HFFc6 (cell line): Measurements from ENCODE around the gene NCOA1. TPM values are rescaled to one million over a fixed set of nuclear protein-coding genes. Genes with fewer than 3 reads are reported as not detected.
A peak's percentile ranks its signal among the peaks of the same experiment; 100 is the strongest.

ENCODE experiments used
- DNase-seq: peaks from one replicate; pipeline ENCODE4 v3.0.0-alpha.2; 2018
- H3K27ac Mint-ChIP-seq: 2 replicates; pipeline ENCODE4 v1.8.0; 2020; ENCODE audit warnings: mild to moderate bottlenecking, mixed read lengths
- H3K27me3 Mint-ChIP-seq: 2 replicates; pipeline ENCODE4 v1.8.0; 2021; ENCODE audit warnings: mild to moderate bottlenecking, moderate library complexity, mixed read lengths; ENCODE audit not compliant: insufficient read depth
- H3K36me3 Mint-ChIP-seq: 2 replicates; pipeline ENCODE4 v1.8.0; 2021; ENCODE audit warnings: low read depth, mixed read lengths
- H3K4me1 Mint-ChIP-seq: 2 replicates; pipeline ENCODE4 v1.8.0; 2020; ENCODE audit warnings: low read depth, mixed read lengths
- H3K4me3 Mint-ChIP-seq: 2 replicates; pipeline ENCODE4 v1.8.0; 2020; ENCODE audit warnings: mild to moderate bottlenecking, moderate library complexity, mixed read lengths
- H3K9me3 Mint-ChIP-seq: 2 replicates; pipeline ENCODE4 v1.8.0; 2020; ENCODE audit warnings: mild to moderate bottlenecking, mixed read lengths
- total RNA-seq, 6 experiments: library from RNA; stranded (reverse); fragmentation: NEBNext Ultra II Directional; extraction: Animal tissue kit (Norgen Biotek cat#: 25700); gene quantifications; 2 replicates in 1 of 6; 3 replicates in 5 of 6; pipeline ENCODE4 v1.2.3, GENCODE V29; 2021
- TF ChIP-seq, protein P1 (sequence below): fragments of 200-600 bp; sonication (generic); IDR thresholded peaks from 2 replicates; pipeline ENCODE4 v1.5.0; 2021; ENCODE audit warnings: antibody characterized with exemption, mild to moderate bottlenecking

The NCOA1 gene
- total RNA-seq, 6 experiments from 2014 or later, result 8.6 to 11.2 (median 10.7) TPM

DNA sequence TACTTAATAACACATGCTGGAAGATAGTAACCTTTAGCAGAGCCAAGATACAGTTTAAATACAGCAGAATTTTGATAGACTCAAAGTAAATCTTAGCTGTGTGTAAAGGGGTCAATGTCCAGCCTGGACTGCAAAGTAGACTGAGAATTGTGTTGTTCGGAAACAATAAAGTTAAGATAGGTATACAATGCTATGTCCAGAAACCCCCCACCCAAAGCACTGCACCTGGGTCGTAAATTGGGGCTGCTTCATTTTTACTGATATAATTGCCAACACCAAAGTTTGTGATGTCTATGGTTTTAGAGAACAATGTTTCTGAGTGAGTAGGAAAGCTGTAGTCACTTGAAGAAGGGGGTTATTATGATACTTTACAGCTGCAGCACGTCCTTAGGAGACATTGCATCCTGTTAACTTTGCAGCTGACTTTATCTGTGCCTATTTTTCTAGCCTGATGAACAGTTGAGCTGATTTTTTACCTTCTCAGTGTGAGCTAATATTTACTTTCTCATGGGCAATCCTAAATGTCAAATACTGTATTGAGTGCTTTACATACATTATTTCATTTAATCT is 4.3 kb upstream of the NCOA1 start:
- Mint-ChIP-seq H3K36me3 (no peaks in the 10 kb centered on the region), H3K4me3 (no peak overlapping the region), H3K4me1 (peaks cover 13% of the 10 kb centered on the region), H3K27me3 (peaks cover 13% of the 10 kb centered on the region), H3K9me3 (peaks cover 4% of the 10 kb centered on the region; the same call in 1 of the 2 replicates), H3K27ac (no peak overlapping the region)
- TF ChIP-seq, protein P1, sequence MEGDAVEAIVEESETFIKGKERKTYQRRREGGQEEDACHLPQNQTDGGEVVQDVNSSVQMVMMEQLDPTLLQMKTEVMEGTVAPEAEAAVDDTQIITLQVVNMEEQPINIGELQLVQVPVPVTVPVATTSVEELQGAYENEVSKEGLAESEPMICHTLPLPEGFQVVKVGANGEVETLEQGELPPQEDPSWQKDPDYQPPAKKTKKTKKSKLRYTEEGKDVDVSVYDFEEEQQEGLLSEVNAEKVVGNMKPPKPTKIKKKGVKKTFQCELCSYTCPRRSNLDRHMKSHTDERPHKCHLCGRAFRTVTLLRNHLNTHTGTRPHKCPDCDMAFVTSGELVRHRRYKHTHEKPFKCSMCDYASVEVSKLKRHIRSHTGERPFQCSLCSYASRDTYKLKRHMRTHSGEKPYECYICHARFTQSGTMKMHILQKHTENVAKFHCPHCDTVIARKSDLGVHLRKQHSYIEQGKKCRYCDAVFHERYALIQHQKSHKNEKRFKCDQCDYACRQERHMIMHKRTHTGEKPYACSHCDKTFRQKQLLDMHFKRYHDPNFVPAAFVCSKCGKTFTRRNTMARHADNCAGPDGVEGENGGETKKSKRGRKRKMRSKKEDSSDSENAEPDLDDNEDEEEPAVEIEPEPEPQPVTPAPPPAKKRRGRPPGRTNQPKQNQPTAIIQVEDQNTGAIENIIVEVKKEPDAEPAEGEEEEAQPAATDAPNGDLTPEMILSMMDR, result no peak
- no peak for DNase-seq

DNA sequence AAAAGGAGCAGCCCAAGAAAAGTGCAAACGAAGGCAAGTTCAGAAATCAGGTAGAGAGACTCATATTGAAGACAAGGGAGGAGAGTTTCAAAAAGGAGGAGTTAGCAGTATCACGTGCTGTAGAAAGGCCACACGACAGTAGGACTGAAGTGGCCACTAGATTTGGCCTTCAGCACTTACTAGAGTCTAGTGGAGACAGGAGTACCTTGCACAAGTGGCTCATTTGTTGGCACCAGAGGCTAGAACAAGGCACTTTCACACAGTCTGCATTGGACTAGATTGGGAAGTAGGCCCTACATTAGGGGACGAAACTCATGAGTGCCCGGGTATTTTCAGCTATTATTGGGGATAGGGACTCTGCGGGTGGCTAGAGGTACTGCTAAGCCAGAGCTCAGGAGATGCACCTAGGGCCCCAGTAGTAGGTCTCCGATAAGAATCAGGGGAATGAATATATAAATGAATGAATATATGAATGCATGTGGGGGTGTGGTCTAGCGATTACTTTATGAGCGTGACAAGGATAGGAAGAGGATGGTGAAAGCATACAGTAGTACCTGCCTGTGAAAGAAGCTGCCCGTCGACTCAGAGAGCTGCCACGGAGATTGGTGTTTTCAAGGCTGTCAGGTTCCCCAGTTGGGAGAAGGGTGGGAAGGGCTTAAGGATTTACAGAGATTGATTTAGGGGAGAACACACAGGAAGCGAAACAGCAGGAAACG is 1.4 kb upstream of the NCOA1 start:
- peak overlapping the region; percentile 87 for H3K27ac Mint-ChIP-seq
- H3K4me3 Mint-ChIP-seq, result peak overlapping the region; percentile 90
- H3K36me3 Mint-ChIP-seq, result no peaks in the 10 kb centered on the region
- peaks cover 6% of the 10 kb centered on the region for H3K27me3 Mint-ChIP-seq
- no peak for DNase-seq
- H3K9me3 Mint-ChIP-seq, result no peaks in the 10 kb centered on the region
- peaks cover 32% of the 10 kb centered on the region for H3K4me1 Mint-ChIP-seq
- TF ChIP-seq, protein P1, result no peak

DNA sequence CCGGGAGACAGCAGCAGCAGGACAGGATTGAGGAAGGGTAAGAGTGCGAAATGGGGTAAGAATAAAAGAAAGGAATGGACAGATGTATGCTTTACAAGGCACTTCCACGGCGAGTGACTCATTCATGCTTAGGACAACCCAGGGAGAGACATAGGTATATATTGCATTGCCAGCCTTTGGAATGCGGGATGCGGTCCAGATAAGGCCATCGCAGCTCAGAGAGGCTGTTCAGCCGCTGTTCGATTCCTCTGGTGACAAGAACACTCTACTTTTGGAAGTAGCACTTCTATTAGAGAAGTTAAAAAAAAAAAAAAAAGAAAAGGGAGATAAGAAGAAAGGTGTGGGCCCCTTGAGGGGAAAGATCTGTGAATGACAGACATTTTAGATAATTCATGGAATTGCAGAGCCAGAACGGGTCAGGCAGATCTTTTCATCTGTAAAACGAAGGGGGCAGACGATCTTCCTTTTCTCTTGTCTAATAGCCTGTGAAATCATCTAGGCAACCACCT is 819 bp upstream of the NCOA1 start:
- Mint-ChIP-seq H3K9me3 (no peaks in the 10 kb centered on the region), H3K27me3 (peaks cover 2% of the 10 kb centered on the region), H3K36me3 (no peaks in the 10 kb centered on the region), H3K4me1 (peaks cover 32% of the 10 kb centered on the region), H3K27ac (peak overlapping the region; percentile 87), H3K4me3 (peak overlapping the region; percentile 90)
- TF ChIP-seq, protein P1, result no peak
- DNase-seq, result no peak

DNA sequence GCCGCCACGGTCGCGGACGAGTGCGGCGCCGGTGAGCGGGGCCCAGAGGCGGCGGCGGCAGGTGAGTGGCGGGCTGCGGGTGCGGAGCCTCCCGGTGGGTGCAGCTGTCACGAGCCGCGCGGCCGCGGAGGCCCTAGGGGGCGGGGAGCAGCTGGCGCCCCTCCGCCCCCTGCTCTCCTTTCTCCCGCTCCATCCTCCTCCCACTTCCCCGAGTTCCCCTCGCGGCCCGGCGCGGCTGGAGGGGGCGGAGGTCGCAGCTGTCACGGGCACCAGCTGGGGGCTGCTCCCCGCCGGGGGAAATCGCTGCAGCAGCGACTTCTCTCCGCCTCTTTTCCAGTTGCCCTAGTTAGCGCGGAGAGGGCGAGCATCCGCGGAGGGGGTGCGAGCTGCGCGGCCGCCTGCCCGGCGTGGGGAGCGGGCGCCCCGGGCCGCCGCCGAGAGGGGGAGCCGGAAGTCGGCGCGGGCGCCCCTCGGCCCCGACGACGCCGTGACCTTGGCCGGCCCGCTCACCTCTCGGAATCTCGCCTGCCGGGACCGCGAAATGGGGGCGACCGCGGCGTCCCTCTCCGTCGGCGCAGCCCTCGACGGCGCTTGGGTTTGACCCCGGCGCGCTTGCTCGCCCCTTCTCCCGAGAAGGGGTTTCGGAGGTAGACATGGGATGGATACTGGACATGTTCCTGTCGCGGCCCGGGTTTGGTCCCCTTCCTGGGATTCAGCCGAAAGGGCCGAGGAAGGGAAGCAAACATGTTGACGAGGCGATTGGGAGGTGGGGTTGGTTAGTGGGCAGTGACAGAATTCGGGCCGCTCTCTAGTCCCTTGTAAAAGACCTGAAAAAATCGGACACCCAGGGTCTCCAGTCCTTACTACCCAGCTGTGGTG is 727 bp downstream of the NCOA1 start:
- H3K9me3 Mint-ChIP-seq, result no peaks in the 10 kb centered on the region
- H3K36me3 Mint-ChIP-seq, result no peaks in the 10 kb centered on the region
- H3K27me3 Mint-ChIP-seq, result peaks cover 2% of the 10 kb centered on the region
- H3K27ac Mint-ChIP-seq, result peak overlapping the region; percentile 53
- peaks cover 32% of the 10 kb centered on the region for H3K4me1 Mint-ChIP-seq
- H3K4me3 Mint-ChIP-seq, result peak overlapping the region; percentile 83
- DNase-seq, result no peak
- TF ChIP-seq, protein P1, result no peak

DNA sequence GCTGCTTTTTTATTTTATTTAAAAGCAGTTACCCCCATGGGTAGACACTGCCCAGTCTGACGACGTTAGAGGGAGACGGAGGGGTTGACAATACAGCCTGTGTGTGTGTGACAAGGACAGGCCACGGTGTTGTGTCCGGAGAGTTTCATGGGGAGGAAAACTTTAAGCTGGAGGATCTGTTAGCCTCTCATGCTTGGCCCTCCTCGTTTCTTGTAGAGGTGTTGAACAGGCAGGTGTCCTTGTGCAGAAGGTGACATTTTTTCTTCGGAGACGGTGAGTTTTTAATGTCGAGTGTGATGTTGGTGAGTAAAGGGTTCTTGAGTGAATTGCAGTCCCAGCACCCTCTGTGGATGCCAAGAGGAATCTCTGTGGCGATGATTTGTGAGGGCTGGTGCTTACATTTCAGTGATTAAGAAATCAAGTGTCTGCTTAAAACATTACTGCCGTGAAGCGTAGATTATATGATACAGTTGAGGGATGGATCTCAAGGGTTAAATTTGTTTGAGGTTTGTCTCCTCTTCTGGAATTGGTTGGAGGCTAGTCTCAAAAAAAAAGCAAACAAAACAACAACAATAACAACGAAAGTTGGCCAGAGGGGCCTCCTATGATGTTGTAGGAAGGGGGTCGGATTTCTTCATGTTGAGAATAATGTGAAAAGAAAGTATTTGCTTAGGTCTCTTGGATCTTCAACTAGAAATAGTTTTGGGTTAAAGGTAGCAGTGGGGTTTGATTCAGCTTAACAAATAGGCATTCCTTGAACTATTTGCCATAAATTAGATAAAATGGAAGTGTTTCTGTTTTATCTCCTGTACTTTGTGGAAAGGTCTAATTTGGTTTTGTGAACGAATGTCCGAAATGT is 1.6 kb downstream of the NCOA1 start:
- H3K4me3 Mint-ChIP-seq, result peak overlapping the region; percentile 83
- H3K27ac Mint-ChIP-seq, result peak overlapping the region; percentile 53
- peaks cover 2% of the 10 kb centered on the region for H3K27me3 Mint-ChIP-seq
- TF ChIP-seq, protein P1, result no peak
- no peaks in the 10 kb centered on the region for H3K9me3 Mint-ChIP-seq
- no peak for DNase-seq
- no peaks in the 10 kb centered on the region for H3K36me3 Mint-ChIP-seq
- H3K4me1 Mint-ChIP-seq, result peaks cover 32% of the 10 kb centered on the region
